KOPT-K1 (cell line): ENCODE results near the gene NRARP.

Experiments
- H3K27ac ChIP-seq: fragments of 200-600 bp; sonication (generic); 2 replicates; pipeline ENCODE4 v1.5.1; 2016; ENCODE audit warnings: antibody characterized with exemption, mild to moderate bottlenecking, low read depth, low read length; ENCODE audit not compliant: poor library complexity, severe bottlenecking
- H3K36me3 ChIP-seq: fragments of 200-600 bp; sonication (generic); 2 replicates; pipeline ENCODE4 v1.5.1; 2017; ENCODE audit warnings: antibody characterized with exemption, mild to moderate bottlenecking, low read length, moderate library complexity; ENCODE audit not compliant: insufficient read depth
- H3K9me3 ChIP-seq: fragments of 200-600 bp; sonication (generic); 2 replicates; pipeline ENCODE4 v1.5.1; 2017; ENCODE audit warnings: antibody characterized with exemption, low read length, mild to moderate bottlenecking; ENCODE audit not compliant: insufficient read depth, poor library complexity, severe bottlenecking

The NRARP gene

GRCh38 chr9:137298401-137299202 lies 3.5 kb downstream of the NRARP start:
- H3K27ac ChIP-seq = no peak overlapping the region
- H3K9me3 ChIP-seq = peaks cover 5% of the 10 kb centered on the region
- H3K36me3 ChIP-seq = no peaks in the 10 kb centered on the region

- H3K27ac ChIP-seq = no peak overlapping the region
- H3K36me3 ChIP-seq = no peaks in the 10 kb centered on the region
- peaks cover 5% of the 10 kb centered on the region for H3K9me3 ChIP-seq
Observed at GRCh38 chr9:137297966-137298365, 4.1 kb downstream of the NRARP start.

- Histone ChIP-seq H3K9me3 (peaks cover 5% of the 10 kb centered on the region), H3K27ac (no peak overlapping the region), H3K36me3 (no peaks in the 10 kb centered on the region)
Observed at GRCh38 chr9:137296670-137297664, 5.1 kb downstream of the NRARP start.

- Histone ChIP-seq H3K27ac (no peak overlapping the region), H3K9me3 (peaks cover 5% of the 10 kb centered on the region), H3K36me3 (no peaks in the 10 kb centered on the region)
Observed at GRCh38 chr9:137295849-137296669, 6.0 kb downstream of the NRARP start.

GRCh38 chr9:137295238-137295811 lies 6.7 kb downstream of the NRARP start:
- peaks cover 5% of the 10 kb centered on the region for H3K9me3 ChIP-seq
- no peak overlapping the region for H3K27ac ChIP-seq

GRCh38 chr9:137294681-137295237 lies 7.3 kb downstream of the NRARP start:
- peaks cover 5% of the 10 kb centered on the region for H3K9me3 ChIP-seq
- no peak overlapping the region for H3K27ac ChIP-seq
- no peaks in the 10 kb centered on the region for H3K36me3 ChIP-seq

More at GRCh38 chr9:137295238-137295811, 6.7 kb downstream of the NRARP start:
- H3K36me3 ChIP-seq = no peaks in the 10 kb centered on the region

- peaks cover 5% of the 10 kb centered on the region for H3K9me3 ChIP-seq
Observed at GRCh38 chr9:137294091-137294680, 7.9 kb downstream of the NRARP start.

GRCh38 chr9:137293482-137294090 lies 8.5 kb downstream of the NRARP start:
- Histone ChIP-seq H3K27ac (no peak overlapping the region), H3K9me3 (peaks cover 5% of the 10 kb centered on the region), H3K36me3 (no peaks in the 10 kb centered on the region)

More at GRCh38 chr9:137294091-137294680, 7.9 kb downstream of the NRARP start:
- no peak overlapping the region for H3K27ac ChIP-seq
- no peaks in the 10 kb centered on the region for H3K36me3 ChIP-seq

GRCh38 chr9:137293094-137293481 lies 9.0 kb downstream of the NRARP start:
- peaks cover 5% of the 10 kb centered on the region for H3K9me3 ChIP-seq
- H3K36me3 ChIP-seq = no peaks in the 10 kb centered on the region
- H3K27ac ChIP-seq = no peak overlapping the region

GRCh38 chr9:137286975-137287383 lies 15.1 kb downstream of the NRARP start:
- Histone ChIP-seq H3K36me3 (no peaks in the 10 kb centered on the region), H3K9me3 (no peaks in the 10 kb centered on the region), H3K27ac (no peak overlapping the region)

GRCh38 chr9:137281345-137282116 lies 20.5 kb downstream of the NRARP start:
- H3K36me3 ChIP-seq = no peaks in the 10 kb centered on the region
- no peaks in the 10 kb centered on the region for H3K9me3 ChIP-seq
- no peak overlapping the region for H3K27ac ChIP-seq

- H3K9me3 ChIP-seq = no peaks in the 10 kb centered on the region
- no peak overlapping the region for H3K27ac ChIP-seq
- no peaks in the 10 kb centered on the region for H3K36me3 ChIP-seq
Observed at GRCh38 chr9:137280474-137281344, 21.4 kb downstream of the NRARP start.
